Fibroblast of lung (primary cell): ENCODE measurements around the gene TAGAP. TPM values are rescaled to one million over a fixed set of nuclear protein-coding genes. Genes with fewer than 3 reads are reported as not detected.

Experiments
- DNase-seq, 2 donors: peaks; one replicate each; pipeline versions ENCODE4 v3.0.0 to v3.0.0-alpha.2; 2010; ENCODE audit warnings: low read depth in 2 of 2
- H2AFZ ChIP-seq: 2 replicates; pipeline ENCODE4 v1.5.1; 2012; ENCODE audit warnings: low read length, control low read depth, inconsistent platforms
- H3K27ac ChIP-seq: 2 replicates; pipeline ENCODE4 v1.5.1; 2011; ENCODE audit warnings: low read length, control low read depth; ENCODE audit not compliant: insufficient read depth
- H3K27me3 ChIP-seq: 2 replicates; pipeline ENCODE4 v1.5.1; 2011; ENCODE audit warnings: mild to moderate bottlenecking, low read length; ENCODE audit not compliant: control insufficient read depth, insufficient read depth
- H3K36me3 ChIP-seq: 2 replicates; pipeline ENCODE4 v1.5.1; 2011; ENCODE audit warnings: low read length; ENCODE audit not compliant: control insufficient read depth, insufficient read depth
- H3K4me1 ChIP-seq: 2 replicates; pipeline ENCODE4 v1.5.1; 2011; ENCODE audit warnings: low read length; ENCODE audit not compliant: control insufficient read depth, insufficient read depth; ENCODE audit errors: extremely low read depth
- H3K4me2 ChIP-seq: 2 replicates; pipeline ENCODE4 v1.5.1; 2011; ENCODE audit warnings: low read length, control low read depth; ENCODE audit not compliant: insufficient read depth; ENCODE audit errors: extremely low read depth
- H3K4me3 ChIP-seq, 4 experiments: fragments of 200-600 bp in 1 of 4; sonication (generic) in 1 of 4; replicated peaks in 1 of 4; 2 replicates each; pipeline ENCODE4 v1.5.1; 2011 to 2016; ENCODE audit warnings: low read length in 4 of 4, low read depth in 3 of 4, mild to moderate bottlenecking in 3 of 4, control low read depth in 2 of 4, inconsistent platforms in 1 of 4, mixed read lengths in 1 of 4; ENCODE audit not compliant: insufficient read depth in 1 of 4; ENCODE audit errors: control extremely low read depth in 1 of 4
- H3K79me2 ChIP-seq: 2 replicates; pipeline ENCODE4 v1.5.1; 2012; ENCODE audit warnings: mild to moderate bottlenecking, low read length, inconsistent platforms; ENCODE audit not compliant: control insufficient read depth, insufficient read depth
- H3K9ac ChIP-seq: 2 replicates; pipeline ENCODE4 v1.5.1; 2011; ENCODE audit warnings: mild to moderate bottlenecking, low read length, control low read depth; ENCODE audit not compliant: insufficient read depth
- H3K9me3 ChIP-seq: 2 replicates; pipeline ENCODE4 v1.5.1; 2012; ENCODE audit warnings: low read depth, low read length; ENCODE audit not compliant: control insufficient read depth, insufficient read depth
- H4K20me1 ChIP-seq: 2 replicates; pipeline ENCODE4 v1.5.1; 2011; ENCODE audit warnings: low read length; ENCODE audit not compliant: control insufficient read depth, insufficient read depth; ENCODE audit errors: extremely low read depth
- EZH2 ChIP-seq: IDR thresholded peaks from 2 replicates; pipeline ENCODE4 v1.5.1; 2012; ENCODE audit warnings: low read length, control low read depth, mild to moderate bottlenecking; ENCODE audit errors: missing control alignments
- polyA plus RNA-seq, 2 donors: library from polyadenylated mRNA; depleted of rRNA in 1 of 2; stranded (reverse) in 1 of 2; unstranded in 1 of 2; fragments of >200 nt; gene quantifications; 2 replicates each; pipeline ENCODE4 v1.2.1, GENCODE V29; 2011 to 2012; ENCODE audit warnings: missing spikeins in 1 of 2
- total RNA-seq: library from RNA; depleted of rRNA; stranded (reverse); fragments of >200 nt; gene quantifications from 2 replicates; pipeline ENCODE4 v1.2.1, GENCODE V29; 2014
- TF ChIP-seq, protein P1 (sequence below), 2 donors: IDR thresholded peaks in 1 of 2; conservative IDR thresholded peaks in 1 of 2; 1 replicate in 1 of 2; 2 replicates in 1 of 2; pipeline ENCODE4 v1.5.1; 2011 to 2012; ENCODE audit warnings: low read length in 2 of 2, control low read depth in 1 of 2, inconsistent platforms in 1 of 2, low read depth in 1 of 2, mild to moderate bottlenecking in 1 of 2

The TAGAP gene
- total and polyA plus RNA-seq, 2 donors (not counting 1 experiment from before 2014, with no cell fraction given), result not detected

DNA sequence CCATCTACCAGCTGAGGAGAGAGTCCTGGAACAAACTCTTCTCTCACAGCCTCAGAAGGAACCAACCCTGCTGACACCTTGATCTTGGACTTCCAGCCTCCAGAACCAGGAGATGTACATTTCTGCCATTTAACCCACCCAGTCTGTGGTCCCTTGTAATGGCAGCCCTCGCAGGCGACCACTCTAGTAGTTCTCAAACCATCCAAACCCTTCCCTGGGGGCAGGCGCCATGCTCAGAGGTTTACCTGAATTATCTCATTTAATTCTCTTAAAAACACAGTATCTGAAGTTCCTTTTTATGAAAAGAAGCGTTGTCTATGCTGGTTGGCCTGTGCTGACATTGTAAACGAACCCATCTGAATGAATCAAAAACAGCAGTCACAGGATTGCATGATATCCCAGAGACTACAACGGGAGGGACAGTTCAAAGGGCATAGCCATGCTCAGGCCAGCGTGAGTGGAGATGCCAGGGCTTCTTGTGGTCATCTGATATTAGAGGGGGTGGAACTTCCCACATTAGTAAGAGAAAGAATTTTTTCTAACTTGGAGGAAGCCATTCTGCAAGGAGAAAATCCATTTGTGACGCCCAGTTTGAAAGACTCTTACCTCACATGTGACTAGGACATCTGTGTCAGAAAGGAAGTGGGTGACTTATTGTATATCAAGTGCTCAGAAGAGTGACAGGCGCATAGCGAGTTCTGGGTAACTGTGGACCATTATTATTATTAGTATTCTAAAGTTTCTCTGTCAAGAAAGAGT, 17.2 kb upstream of the TAGAP start:
- no peak overlapping the region for H2AFZ ChIP-seq
- no peaks in the 10 kb centered on the region for H3K9me3 ChIP-seq
- peaks cover 2% of the 10 kb centered on the region for H3K27me3 ChIP-seq
- no peaks in the 10 kb centered on the region for H3K79me2 ChIP-seq
- H3K4me2 ChIP-seq, result no peak overlapping the region
- H3K36me3 ChIP-seq, result no peaks in the 10 kb centered on the region
- H3K4me3 ChIP-seq, result no peak overlapping the region
- H3K27ac ChIP-seq, result no peak overlapping the region
- no peaks in the 10 kb centered on the region for H3K4me1 ChIP-seq
- no peak for DNase-seq
- H4K20me1 ChIP-seq, result no peaks in the 10 kb centered on the region
- TF ChIP-seq EZH2, result no peak
- TF ChIP-seq, protein P1, sequence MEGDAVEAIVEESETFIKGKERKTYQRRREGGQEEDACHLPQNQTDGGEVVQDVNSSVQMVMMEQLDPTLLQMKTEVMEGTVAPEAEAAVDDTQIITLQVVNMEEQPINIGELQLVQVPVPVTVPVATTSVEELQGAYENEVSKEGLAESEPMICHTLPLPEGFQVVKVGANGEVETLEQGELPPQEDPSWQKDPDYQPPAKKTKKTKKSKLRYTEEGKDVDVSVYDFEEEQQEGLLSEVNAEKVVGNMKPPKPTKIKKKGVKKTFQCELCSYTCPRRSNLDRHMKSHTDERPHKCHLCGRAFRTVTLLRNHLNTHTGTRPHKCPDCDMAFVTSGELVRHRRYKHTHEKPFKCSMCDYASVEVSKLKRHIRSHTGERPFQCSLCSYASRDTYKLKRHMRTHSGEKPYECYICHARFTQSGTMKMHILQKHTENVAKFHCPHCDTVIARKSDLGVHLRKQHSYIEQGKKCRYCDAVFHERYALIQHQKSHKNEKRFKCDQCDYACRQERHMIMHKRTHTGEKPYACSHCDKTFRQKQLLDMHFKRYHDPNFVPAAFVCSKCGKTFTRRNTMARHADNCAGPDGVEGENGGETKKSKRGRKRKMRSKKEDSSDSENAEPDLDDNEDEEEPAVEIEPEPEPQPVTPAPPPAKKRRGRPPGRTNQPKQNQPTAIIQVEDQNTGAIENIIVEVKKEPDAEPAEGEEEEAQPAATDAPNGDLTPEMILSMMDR (conservative IDR thresholded peaks at IDR 0.05 in 1 of 2, IDR thresholded peaks at IDR 0.05 in 1 of 2; ENCODE audit: low read depth in 1 of 2, low read length in 2 of 2), result no peak
- H3K9ac ChIP-seq, result no peak overlapping the region

DNA sequence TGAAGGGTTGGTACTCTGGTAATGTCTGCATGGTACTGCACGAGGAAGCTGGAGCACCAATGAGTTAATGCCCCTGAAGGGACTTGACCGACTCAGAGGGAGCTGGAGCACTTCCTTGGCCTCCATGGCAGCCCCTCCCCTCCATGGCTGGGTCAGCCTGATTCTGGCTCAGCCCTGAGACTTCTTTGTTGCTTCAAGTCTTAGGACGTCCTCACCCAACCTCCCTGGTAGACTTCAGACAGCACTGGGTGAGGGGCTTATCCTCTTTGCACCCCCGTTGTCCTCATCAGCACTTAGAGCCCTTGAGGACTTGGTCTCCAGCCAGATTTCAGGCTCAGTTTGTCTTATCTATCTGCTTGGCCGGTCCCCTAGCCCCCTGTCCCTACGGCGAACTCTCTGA, 16.4 kb upstream of the TAGAP start:
- Histone ChIP-seq H3K4me2 (no peak overlapping the region), H3K36me3 (no peaks in the 10 kb centered on the region), H3K9ac (no peak overlapping the region), H4K20me1 (no peaks in the 10 kb centered on the region), H3K27me3 (peaks cover 4% of the 10 kb centered on the region), H3K9me3 (no peaks in the 10 kb centered on the region), H2AFZ (no peak overlapping the region), H3K4me1 (no peaks in the 10 kb centered on the region), H3K27ac (no peak overlapping the region), H3K79me2 (no peaks in the 10 kb centered on the region), H3K4me3 (no peak overlapping the region)
- DNase-seq, result no peak
- TF ChIP-seq EZH2, result no peak
- TF ChIP-seq, protein P1 (conservative IDR thresholded peaks at IDR 0.05 in 1 of 2, IDR thresholded peaks at IDR 0.05 in 1 of 2; ENCODE audit: low read depth in 1 of 2, low read length in 2 of 2), result no peak

DNA sequence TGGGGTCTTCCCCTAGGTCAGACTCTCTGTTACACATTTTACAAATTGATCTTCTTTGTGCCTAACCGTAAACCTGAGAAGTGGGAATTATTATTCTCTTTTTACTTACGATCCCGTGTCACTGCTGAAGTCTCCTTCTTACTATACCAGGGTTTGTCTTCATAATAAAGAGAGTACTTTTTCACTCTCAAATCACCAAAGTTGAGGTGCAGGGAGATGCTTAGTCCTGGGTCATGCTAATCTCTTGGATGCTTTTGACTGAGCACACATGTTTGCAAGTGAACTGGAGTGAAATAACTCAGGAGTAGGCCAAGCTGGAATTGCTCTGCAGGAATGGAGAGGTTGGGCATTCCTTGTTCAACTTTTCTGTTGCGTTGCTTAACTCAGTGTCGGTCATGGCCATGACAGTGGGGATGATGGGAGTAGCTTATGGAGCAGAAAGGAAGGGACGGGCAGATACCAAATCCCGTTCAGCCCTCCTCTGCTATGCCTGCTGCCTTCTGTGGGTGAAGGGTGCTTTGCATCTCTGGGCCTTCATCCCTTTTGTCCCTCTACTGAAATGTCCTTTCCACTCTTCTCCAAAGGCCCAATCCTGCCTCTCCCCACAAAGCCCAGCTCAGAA, 15.2 kb upstream of the TAGAP start:
- peaks cover 7% of the 10 kb centered on the region for H3K27me3 ChIP-seq
- H4K20me1 ChIP-seq, result no peaks in the 10 kb centered on the region
- no peak overlapping the region for H3K4me3 ChIP-seq
- H2AFZ ChIP-seq, result no peak overlapping the region
- H3K79me2 ChIP-seq, result no peaks in the 10 kb centered on the region
- H3K9ac ChIP-seq, result no peak overlapping the region
- DNase-seq, result no peak
- no peaks in the 10 kb centered on the region for H3K36me3 ChIP-seq
- H3K4me2 ChIP-seq, result no peak overlapping the region
- no peak overlapping the region for H3K27ac ChIP-seq
- H3K9me3 ChIP-seq, result no peaks in the 10 kb centered on the region
- H3K4me1 ChIP-seq, result no peaks in the 10 kb centered on the region
- TF ChIP-seq, protein P1 (conservative IDR thresholded peaks at IDR 0.05 in 1 of 2, IDR thresholded peaks at IDR 0.05 in 1 of 2; ENCODE audit: low read depth in 1 of 2, low read length in 2 of 2), result no peak
- TF ChIP-seq EZH2, result no peak
